HG03457 (cell line): Measurements from ENCODE around the gene GABRB1.
"Not testable (repeated sequence)": the region's sequence is repeated elsewhere in the genome, so short reads cannot be mapped to it uniquely, and the experiment has no call there.

ENCODE experiments used
- ATAC-seq: cut with Tn5 transposase; IDR thresholded peaks from one replicate; pipeline ENCODE4 v1.9.1; 2021; ENCODE audit warnings: moderate number of reproducible peaks; ENCODE audit not compliant: unreplicated experiment

Gene GABRB1

GRCh38 chr4:47378021-47378530 lies 346.7 kb downstream of the GABRB1 start:
- not testable (repeated sequence) for ATAC-seq

- no peak for ATAC-seq
These were observed 349.8 kb downstream of the GABRB1 start for GRCh38 chr4:47381172-47381571.

- ATAC-seq: no peak
These were observed 351.5 kb downstream of the GABRB1 start for GRCh38 chr4:47382846-47383360.

GRCh38 chr4:47383829-47384427 lies 352.6 kb downstream of the GABRB1 start:
- ATAC-seq: no peak

GRCh38 chr4:47386146-47386545 lies 354.8 kb downstream of the GABRB1 start:
- ATAC-seq: no peak

GRCh38 chr4:47386561-47387235 lies 355.3 kb downstream of the GABRB1 start:
- no peak for ATAC-seq

GRCh38 chr4:47390428-47391125 lies 359.2 kb downstream of the GABRB1 start:
- no peak for ATAC-seq

- no peak for ATAC-seq
These were observed 359.9 kb downstream of the GABRB1 start for GRCh38 chr4:47391256-47391655.

- ATAC-seq: no peak
These were observed 375.0 kb downstream of the GABRB1 start for GRCh38 chr4:47406408-47406807.

GRCh38 chr4:47410271-47410670 lies 378.9 kb downstream of the GABRB1 start:
- ATAC-seq: no peak

- ATAC-seq: no peak
These were observed 382.2 kb downstream of the GABRB1 start for GRCh38 chr4:47413521-47413920.

GRCh38 chr4:47415719-47416118 lies 384.4 kb downstream of the GABRB1 start:
- ATAC-seq: no peak

GRCh38 chr4:47418147-47418546 lies 386.8 kb downstream of the GABRB1 start:
- ATAC-seq: no peak

- no peak for ATAC-seq
These were observed 387.9 kb downstream of the GABRB1 start for GRCh38 chr4:47419296-47419695.

- no peak for ATAC-seq
These were observed 394.3 kb downstream of the GABRB1 start for GRCh38 chr4:47425628-47426027.

- no peak for ATAC-seq
These were observed 396.6 kb downstream of the GABRB1 start for GRCh38 chr4:47427935-47428334.

- no peak for ATAC-seq
These were observed 401.4 kb downstream of the GABRB1 start for GRCh38 chr4:47432749-47433148.

- ATAC-seq: no peak
These were observed 403.6 kb downstream of the GABRB1 start for GRCh38 chr4:47434931-47435330.

GRCh38 chr4:47442980-47443379 lies 411.6 kb downstream of the GABRB1 start:
- peak; percentile 88 for ATAC-seq

GRCh38 chr4:47444031-47444430 lies 412.7 kb downstream of the GABRB1 start:
- ATAC-seq: no peak

- ATAC-seq: no peak
These were observed 420.3 kb downstream of the GABRB1 start for GRCh38 chr4:47451657-47452056.

GRCh38 chr4:47462799-47463234 lies 431.4 kb downstream of the GABRB1 start:
- peak; percentile 8 for ATAC-seq
